HFF-Myc (cell line): ENCODE data around the gene DNHD1.

Source experiments
- DNase-seq: peaks from one replicate; pipeline ENCODE4 v3.0.0-alpha.2; 2011; ENCODE audit warnings: low read depth; ENCODE audit errors: extremely low read depth
- H3K4me3 ChIP-seq: replicated peaks from 2 replicates; pipeline ENCODE4 v1.5.1; 2011; ENCODE audit warnings: low read depth, mild to moderate bottlenecking, control low read depth, low read length
- TF ChIP-seq, protein P1 (sequence below): IDR thresholded peaks from 2 replicates; pipeline ENCODE4 v1.5.1; 2012; ENCODE audit warnings: mild to moderate bottlenecking, low read depth, low read length, control low read depth; ENCODE audit errors: missing control alignments

Gene DNHD1

GRCh38 chr11:6620636-6621035, 123.6 kb downstream of the DNHD1 start:
- no peak for DNase-seq
- H3K4me3 ChIP-seq = no peak overlapping the region
- TF ChIP-seq, protein P1, sequence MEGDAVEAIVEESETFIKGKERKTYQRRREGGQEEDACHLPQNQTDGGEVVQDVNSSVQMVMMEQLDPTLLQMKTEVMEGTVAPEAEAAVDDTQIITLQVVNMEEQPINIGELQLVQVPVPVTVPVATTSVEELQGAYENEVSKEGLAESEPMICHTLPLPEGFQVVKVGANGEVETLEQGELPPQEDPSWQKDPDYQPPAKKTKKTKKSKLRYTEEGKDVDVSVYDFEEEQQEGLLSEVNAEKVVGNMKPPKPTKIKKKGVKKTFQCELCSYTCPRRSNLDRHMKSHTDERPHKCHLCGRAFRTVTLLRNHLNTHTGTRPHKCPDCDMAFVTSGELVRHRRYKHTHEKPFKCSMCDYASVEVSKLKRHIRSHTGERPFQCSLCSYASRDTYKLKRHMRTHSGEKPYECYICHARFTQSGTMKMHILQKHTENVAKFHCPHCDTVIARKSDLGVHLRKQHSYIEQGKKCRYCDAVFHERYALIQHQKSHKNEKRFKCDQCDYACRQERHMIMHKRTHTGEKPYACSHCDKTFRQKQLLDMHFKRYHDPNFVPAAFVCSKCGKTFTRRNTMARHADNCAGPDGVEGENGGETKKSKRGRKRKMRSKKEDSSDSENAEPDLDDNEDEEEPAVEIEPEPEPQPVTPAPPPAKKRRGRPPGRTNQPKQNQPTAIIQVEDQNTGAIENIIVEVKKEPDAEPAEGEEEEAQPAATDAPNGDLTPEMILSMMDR = no peak
